ENCODE data around the gene GLMN.

GRCh38 chr1:92310185-92310597 lies 11.4 kb upstream of the GLMN start:
- TF ChIP-seq GABPA (IDR thresholded peaks at IDR 0.05; ENCODE audit: low read depth) (no peak), CTCF (IDR thresholded peaks at IDR 0.05; ENCODE audit: insufficient read depth, low read length) (peak; percentile 30)
